ENCODE measurements around the gene CD44. TPM values are rescaled to one million over a fixed set of nuclear protein-coding genes. Genes with fewer than 3 reads are reported as not detected.

CD44 gene
- total RNA-seq, 2 experiments from 2014 or later, result 518 to 534 TPM

DNA sequence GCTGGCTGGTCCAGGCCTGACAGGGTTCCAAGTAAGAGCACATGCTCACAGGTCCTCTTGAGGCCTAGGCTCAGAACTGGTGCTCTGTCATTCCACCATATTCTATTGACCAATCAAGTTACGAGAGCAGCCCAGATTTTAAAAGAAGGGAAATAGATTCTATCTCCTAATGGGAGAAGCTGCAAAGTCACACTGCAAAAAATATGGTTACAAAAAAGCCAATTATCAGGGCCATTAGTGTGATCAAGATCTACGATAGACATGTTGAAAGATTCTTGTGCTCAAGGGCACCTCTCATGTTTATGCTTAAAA is 96.1 kb downstream of the CD44 start:
- CTCF ChIA-PET, result interaction anchor here (1.3 kb wide), 2 partner anchors 16 to 57 kb away, joined by 3 read pairs; no protein-coding TSS in a partner anchor
- H3K27me3 Mint-ChIP-seq, result peaks cover 8% of the 10 kb centered on the region
- POLR2A ChIA-PET, result no interaction called here
- H3K9me3 Mint-ChIP-seq, result peaks cover 41% of the 10 kb centered on the region
- no peak for DNase-seq
- peak overlapping the region; percentile 84 for H3K27ac Mint-ChIP-seq
- peaks cover 61% of the 10 kb centered on the region for H3K4me1 Mint-ChIP-seq
- H3K36me3 Mint-ChIP-seq (ENCODE audit: low read depth), result peaks cover 58% of the 10 kb centered on the region
- no peak overlapping the region for H3K4me3 Mint-ChIP-seq

DNA sequence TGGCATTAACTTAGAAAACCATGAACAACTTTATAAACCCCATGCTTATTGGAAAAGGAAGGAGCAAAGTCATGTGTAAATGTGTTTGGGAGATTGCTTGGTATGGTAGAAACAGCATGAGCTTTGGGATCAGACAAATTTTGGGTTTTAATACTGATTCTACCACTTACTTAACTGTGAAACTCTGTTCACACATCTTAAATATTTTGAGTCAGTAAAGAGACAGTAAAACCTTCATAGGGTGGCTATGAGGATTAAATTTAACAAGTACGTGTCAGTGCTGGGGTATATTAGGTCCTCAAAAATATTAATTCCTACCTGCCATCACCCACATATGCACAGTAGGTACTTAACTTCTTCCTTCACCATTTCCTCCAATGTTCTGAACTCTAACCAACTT is 96.5 kb downstream of the CD44 start:
- Mint-ChIP-seq H3K27ac (peak overlapping the region; percentile 84), H3K36me3 (ENCODE audit: low read depth) (peaks cover 54% of the 10 kb centered on the region), H3K4me3 (peak overlapping the region; percentile 5), H3K27me3 (peaks cover 8% of the 10 kb centered on the region), H3K4me1 (peaks cover 61% of the 10 kb centered on the region), H3K9me3 (peaks cover 39% of the 10 kb centered on the region)
- POLR2A ChIA-PET, result no interaction called here
- DNase-seq, result no peak
- CTCF ChIA-PET, result interaction anchor here (0.7 to 1.4 kb wide), 10 partner anchors 10 to 235 kb away, joined by 3 to 7 read pairs (median 3); no protein-coding TSS in a partner anchor

DNA sequence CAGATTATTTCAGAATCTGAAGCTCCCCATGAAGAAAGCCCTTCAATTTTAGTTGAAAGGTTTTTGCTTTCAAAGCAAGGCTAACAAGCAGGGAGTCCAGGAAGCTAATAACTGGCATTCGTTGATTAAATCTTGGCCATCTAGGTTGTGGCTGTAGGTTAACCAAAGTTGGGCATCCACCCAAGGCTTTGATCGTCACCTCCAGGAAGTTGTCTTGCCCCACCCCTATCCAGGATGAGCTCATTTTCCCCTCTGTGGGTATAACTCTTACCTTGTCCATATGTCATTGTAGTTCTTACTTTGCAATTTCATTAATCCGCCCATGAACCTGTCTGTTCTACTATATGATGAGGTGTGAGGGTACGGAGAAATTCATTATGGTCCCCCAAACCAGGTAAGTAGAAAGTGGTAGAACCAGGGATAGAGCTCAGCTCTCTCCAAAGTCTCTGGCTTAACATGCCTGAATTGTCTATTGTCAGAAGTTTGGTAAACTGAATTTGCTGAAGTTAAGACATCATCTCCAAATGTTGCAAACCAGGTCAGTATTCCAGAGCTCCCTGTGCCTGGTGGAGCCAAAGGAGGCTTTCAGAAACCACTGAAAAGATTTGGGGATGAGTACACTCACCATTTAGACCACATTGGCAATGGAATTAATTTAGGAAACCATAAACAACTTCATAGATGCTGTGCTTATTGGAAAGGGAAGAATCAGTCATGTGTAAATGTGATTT is 97.1 kb downstream of the CD44 start:
- peak; percentile 78 for DNase-seq
- H3K36me3 Mint-ChIP-seq (ENCODE audit: low read depth), result peaks cover 49% of the 10 kb centered on the region
- peak overlapping the region; percentile 5 for H3K4me3 Mint-ChIP-seq
- peaks cover 36% of the 10 kb centered on the region for H3K9me3 Mint-ChIP-seq
- CTCF ChIA-PET, result interaction anchor here (0.7 to 1.4 kb wide), 11 partner anchors 10 to 236 kb away, joined by 3 to 7 read pairs (median 3); no protein-coding TSS in a partner anchor
- POLR2A ChIA-PET, result interaction anchor here (0.6 kb wide), 1 partner anchor 319 kb away, joined by 4 read pairs; the partner anchor contains the start of gene PDHX
- peak overlapping the region; percentile 84 for H3K27ac Mint-ChIP-seq
- peaks cover 8% of the 10 kb centered on the region for H3K27me3 Mint-ChIP-seq
- peaks cover 62% of the 10 kb centered on the region for H3K4me1 Mint-ChIP-seq

DNA sequence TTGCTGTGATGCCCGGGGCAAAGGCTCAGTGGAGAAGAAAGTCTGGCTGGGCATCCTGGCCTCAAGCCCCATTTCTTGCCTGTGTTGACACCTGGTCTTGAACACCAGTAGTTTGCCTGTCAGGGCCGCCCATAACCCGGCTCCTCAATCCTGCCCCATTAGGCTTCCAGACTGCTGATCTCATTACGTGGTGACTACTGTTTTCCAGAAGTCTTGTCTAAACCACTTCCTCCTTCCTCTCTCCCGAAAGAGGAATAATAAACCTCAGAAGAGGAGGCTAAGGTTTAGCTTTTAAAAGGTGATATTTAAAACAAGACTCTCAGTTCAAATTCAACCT is 97.7 kb downstream of the CD44 start:
- ChIA-PET POLR2A (interaction anchor here (0.6 kb wide), 1 partner anchor 320 kb away, joined by 4 read pairs; the partner anchor contains the start of gene PDHX), CTCF (interaction anchor here (0.7 to 1.9 kb wide), 7 partner anchors 9 to 192 kb away, joined by 3 to 8 read pairs (median 5); no protein-coding TSS in a partner anchor)
- Mint-ChIP-seq H3K9me3 (peaks cover 35% of the 10 kb centered on the region), H3K4me3 (peak overlapping the region; percentile 5), H3K36me3 (ENCODE audit: low read depth) (peaks cover 46% of the 10 kb centered on the region), H3K27ac (peak overlapping the region; percentile 84), H3K27me3 (peaks cover 8% of the 10 kb centered on the region), H3K4me1 (peaks cover 65% of the 10 kb centered on the region)
- DNase-seq, result peak; percentile 11

DNA sequence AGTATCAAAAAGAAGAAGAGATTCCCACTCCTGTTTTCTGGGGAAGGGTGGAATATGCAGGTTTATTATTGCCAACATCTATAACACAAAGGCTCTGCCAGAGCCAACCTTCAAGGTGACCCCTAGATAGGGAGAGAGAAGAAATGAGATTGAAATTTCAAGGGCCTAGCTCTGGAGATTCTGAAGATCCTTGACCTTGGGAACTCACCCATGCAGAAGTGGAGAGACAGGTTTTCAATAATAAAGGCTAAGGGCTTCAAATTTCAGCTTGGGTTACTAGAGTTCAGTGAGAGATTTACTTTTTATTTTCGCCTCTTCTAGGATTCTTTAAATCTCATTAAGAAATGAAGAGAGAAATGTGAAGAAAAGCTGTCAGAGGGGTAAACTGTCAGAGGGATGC is 98.4 kb downstream of the CD44 start:
- ChIA-PET CTCF (interaction anchor here (0.5 to 1.9 kb wide), 6 partner anchors 9 to 229 kb away, joined by 3 to 8 read pairs (median 3); no protein-coding TSS in a partner anchor), POLR2A (interaction anchor here (0.6 kb wide), 2 partner anchors 230 to 458 kb away, joined by 3 to 8 read pairs; no protein-coding TSS in a partner anchor)
- H3K4me1 Mint-ChIP-seq, result peaks cover 71% of the 10 kb centered on the region
- peaks cover 33% of the 10 kb centered on the region for H3K9me3 Mint-ChIP-seq
- no peak for DNase-seq
- H3K27me3 Mint-ChIP-seq, result peaks cover 8% of the 10 kb centered on the region
- peaks cover 39% of the 10 kb centered on the region for H3K36me3 Mint-ChIP-seq (ENCODE audit: low read depth)
- no peak overlapping the region for H3K4me3 Mint-ChIP-seq
- H3K27ac Mint-ChIP-seq, result no peak overlapping the region

DNA sequence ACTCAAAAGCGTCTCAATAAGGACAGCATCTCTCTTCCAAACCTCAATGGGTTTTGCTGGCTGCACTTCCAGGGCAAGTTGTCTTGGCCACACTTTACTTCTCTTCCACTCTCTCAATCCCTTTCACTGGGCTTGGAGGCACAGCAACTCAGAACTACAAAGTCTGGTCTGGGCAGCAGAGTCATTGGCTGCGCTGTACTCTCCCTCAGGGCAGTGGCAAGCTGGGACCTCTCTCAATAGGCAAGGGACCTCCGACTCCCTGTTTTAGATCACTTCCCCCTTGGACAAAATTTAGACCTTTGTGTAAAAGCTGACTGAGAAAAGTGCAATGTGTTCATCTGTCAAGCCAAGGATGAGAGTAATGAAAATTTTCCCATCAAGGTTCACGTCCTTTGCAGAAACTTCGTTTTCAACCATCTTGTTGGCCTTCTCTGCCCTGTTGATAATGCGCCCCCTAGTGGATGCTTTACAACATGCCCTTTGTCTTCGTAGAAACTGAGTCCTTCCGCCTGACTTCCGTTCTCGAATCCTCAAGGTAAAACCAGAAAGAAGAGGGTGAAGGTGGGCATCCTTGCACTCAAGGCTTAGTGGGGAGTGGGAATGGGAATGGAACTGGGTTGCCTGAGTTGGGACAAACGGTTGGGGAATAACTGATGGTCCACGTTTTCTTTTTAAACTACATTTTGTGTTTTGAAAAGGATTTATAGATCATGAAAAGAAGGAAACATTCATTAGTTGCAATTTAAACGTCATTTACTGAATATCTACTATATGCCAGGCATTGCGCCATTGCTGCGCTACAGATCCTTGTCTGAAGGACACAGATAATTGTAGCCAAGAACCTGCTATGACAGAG is 99.1 kb downstream of the CD44 start:
- Mint-ChIP-seq H3K27me3 (peaks cover 8% of the 10 kb centered on the region), H3K4me1 (peaks cover 75% of the 10 kb centered on the region)

DNA sequence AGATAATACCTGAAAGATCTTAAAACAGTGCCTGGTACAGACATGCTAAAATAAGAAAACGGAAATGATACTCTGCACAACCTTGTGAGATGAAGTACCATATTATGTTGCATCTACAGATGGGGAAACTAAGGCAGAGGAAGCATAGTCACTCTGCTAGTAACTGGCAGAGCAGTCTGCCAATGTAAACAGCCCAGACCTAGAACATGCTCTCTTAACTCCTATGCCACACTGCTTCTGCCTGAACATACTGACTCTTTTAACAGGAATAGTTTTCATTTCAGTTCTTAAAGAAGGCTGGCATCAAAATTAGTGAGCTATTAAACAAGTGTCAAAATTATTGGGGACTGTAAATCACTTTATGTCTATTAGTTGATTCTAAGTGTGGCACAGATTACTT is 99.9 kb downstream of the CD44 start:
- peaks cover 74% of the 10 kb centered on the region for H3K4me1 Mint-ChIP-seq
- CTCF ChIA-PET, result interaction anchor here (0.7 to 1.5 kb wide), 7 partner anchors 8 to 152 kb away, joined by 3 to 4 read pairs (median 3); no protein-coding TSS in a partner anchor
- peaks cover 28% of the 10 kb centered on the region for H3K9me3 Mint-ChIP-seq
- no peak overlapping the region for H3K4me3 Mint-ChIP-seq
- no peak for DNase-seq
- no peak overlapping the region for H3K27ac Mint-ChIP-seq
- H3K27me3 Mint-ChIP-seq, result peaks cover 8% of the 10 kb centered on the region
- POLR2A ChIA-PET, result no interaction called here
- peaks cover 28% of the 10 kb centered on the region for H3K36me3 Mint-ChIP-seq (ENCODE audit: low read depth)

More for the DNA sequence above, 99.1 kb downstream of the CD44 start:
- ChIA-PET CTCF (interaction anchor here (0.7 to 1.9 kb wide), 10 partner anchors 7 to 230 kb away, joined by 3 to 8 read pairs (median 3); no protein-coding TSS in a partner anchor), POLR2A (interaction anchor here (0.6 kb wide), 1 partner anchor 230 kb away, joined by 8 read pairs; no protein-coding TSS in a partner anchor)
- Mint-ChIP-seq H3K36me3 (ENCODE audit: low read depth) (peaks cover 33% of the 10 kb centered on the region), H3K9me3 (peaks cover 30% of the 10 kb centered on the region), H3K27ac (peak overlapping the region; percentile 68), H3K4me3 (no peak overlapping the region)
- peak; percentile 76 for DNase-seq

DNA sequence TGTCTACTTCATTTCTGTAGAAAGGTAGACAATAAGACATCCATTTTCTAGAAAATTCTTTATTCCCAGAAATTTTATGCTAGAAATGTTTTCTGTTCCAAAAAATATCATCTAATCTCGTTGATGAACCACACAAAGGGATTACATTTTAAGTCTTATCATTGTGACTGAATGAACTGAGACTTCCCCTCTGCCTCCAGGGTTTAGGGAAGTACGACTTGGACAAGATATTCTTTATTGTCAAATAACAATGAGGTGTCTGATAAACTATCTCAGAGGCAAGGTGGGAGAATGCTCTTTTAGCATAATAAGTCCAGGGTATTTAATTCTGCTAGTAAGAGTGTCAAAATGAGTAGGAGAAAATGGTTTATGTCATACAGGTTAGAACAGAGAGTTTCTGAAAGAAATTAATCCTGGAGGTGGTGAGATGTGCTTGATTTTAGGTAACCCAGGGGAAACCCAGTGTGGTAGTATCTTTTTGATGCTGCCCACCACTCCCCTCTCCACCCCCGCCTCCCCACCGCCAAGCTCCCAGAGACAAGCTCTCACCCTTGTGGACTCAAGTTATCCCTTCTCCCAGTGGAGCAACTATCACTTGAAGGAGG is 100.6 kb downstream of the CD44 start:
- Mint-ChIP-seq H3K9me3 (peaks cover 27% of the 10 kb centered on the region), H3K4me3 (no peak overlapping the region), H3K27ac (no peak overlapping the region), H3K4me1 (peaks cover 67% of the 10 kb centered on the region), H3K27me3 (peaks cover 8% of the 10 kb centered on the region), H3K36me3 (ENCODE audit: low read depth) (peaks cover 21% of the 10 kb centered on the region)
- ChIA-PET POLR2A (no interaction called here), CTCF (interaction anchor here (0.9 to 1.5 kb wide), 4 partner anchors 9 to 152 kb away, joined by 3 to 4 read pairs (median 3); no protein-coding TSS in a partner anchor)
- no peak for DNase-seq

DNA sequence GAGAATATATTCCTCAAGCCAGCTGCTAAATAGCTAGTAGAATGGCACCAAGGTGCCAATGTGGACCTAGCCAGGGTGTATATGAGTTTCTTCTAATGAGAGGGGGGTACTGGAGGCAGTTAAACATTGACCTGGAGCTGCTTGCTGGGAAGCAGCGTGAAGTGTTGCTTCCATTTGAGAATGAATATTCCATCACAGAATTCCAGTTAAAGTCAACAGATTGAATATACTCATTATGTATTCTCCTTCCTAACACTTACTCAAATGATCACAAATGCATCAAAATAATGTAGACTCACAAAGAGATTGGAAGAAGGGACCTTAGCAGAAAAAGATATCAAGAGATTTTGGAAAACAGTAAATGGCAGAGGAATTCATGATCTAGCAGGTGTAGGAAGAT is 102.1 kb downstream of the CD44 start:
- Mint-ChIP-seq H3K4me1 (peaks cover 55% of the 10 kb centered on the region), H3K9me3 (peaks cover 20% of the 10 kb centered on the region), H3K27me3 (peaks cover 8% of the 10 kb centered on the region), H3K27ac (peak overlapping the region; percentile 54), H3K36me3 (ENCODE audit: low read depth) (peaks cover 18% of the 10 kb centered on the region), H3K4me3 (no peak overlapping the region)
- ChIA-PET POLR2A (no interaction called here), CTCF (interaction anchor here (0.6 to 1.1 kb wide), 2 partner anchors 13 to 108 kb away, joined by 3 to 4 read pairs; no protein-coding TSS in a partner anchor)
- no peak for DNase-seq

DNA sequence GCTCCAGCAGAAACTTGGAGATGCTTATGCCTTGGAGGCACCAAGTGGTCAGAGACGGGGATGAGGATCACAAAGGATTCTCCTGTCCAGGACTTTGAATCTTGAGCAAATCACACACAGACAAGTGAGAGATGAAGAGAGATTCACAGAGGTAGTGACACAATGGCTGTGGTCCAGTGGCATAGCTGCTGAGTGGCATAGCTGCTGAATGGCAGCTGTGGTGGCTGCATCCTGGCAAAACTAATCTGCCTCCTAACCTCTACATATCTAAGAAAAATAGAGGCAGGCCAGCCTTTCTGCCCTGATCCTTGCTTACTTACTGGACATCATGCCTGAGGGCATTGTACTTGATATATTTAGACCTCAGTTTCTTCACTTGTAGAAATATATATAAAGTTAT is 102.6 kb downstream of the CD44 start:
- no peak overlapping the region for H3K27ac Mint-ChIP-seq
- CTCF ChIA-PET, result interaction anchor here (0.6 to 1.1 kb wide), 3 partner anchors 14 to 245 kb away, joined by 3 to 4 read pairs (median 3); no protein-coding TSS in a partner anchor
- POLR2A ChIA-PET, result no interaction called here

DNA sequence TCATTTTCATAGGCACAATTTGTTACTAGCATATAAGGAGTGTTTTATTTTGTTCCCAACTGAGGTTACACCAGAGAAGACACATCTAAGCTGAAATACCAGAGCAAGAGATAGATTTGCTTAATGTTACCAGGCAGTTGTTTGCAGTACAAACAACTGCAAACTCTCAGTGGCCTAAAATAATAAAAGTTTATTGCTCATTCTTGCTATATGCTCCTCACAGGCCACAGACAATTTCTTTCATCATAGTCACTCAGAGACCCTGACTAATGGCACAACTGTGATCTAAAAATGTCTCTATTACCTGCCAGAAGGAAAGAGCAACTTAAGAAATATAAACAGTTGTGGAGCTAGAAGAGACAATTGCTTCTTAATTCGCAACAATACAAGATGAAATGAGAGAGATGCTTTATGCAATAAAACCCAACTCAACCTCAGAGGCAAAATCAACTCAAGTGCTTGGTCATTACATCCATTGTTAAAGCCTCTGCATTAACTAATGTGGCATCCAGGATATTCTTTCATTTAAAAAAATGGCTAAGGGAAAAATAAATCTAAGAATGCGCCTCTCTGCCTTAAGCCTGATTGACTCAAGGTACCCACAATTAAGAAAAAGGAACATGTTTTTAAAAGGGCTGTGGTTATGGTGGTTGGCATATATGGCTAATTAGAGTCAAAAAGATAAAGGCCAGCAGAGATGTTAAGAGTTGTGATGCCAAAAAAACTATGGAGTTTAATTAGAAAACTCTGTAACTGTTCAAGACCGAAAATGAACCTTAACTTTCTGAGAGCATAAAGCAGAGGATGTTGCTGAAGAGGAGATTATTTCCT is 103.7 kb downstream of the CD44 start:
- Mint-ChIP-seq H3K4me3 (no peak overlapping the region), H3K36me3 (ENCODE audit: low read depth) (peaks cover 19% of the 10 kb centered on the region), H3K9me3 (peaks cover 19% of the 10 kb centered on the region), H3K4me1 (peaks cover 53% of the 10 kb centered on the region), H3K27me3 (peaks cover 8% of the 10 kb centered on the region), H3K27ac (no peak overlapping the region)
- ChIA-PET CTCF (interaction anchor here (0.9 kb wide), 1 partner anchor 67 kb away, joined by 5 read pairs; no protein-coding TSS in a partner anchor), POLR2A (no interaction called here)
- no peak for DNase-seq

More for the DNA sequence above, 102.6 kb downstream of the CD44 start:
- DNase-seq, result no peak
- H3K9me3 Mint-ChIP-seq, result peaks cover 21% of the 10 kb centered on the region
- H3K27me3 Mint-ChIP-seq, result peaks cover 8% of the 10 kb centered on the region
- no peak overlapping the region for H3K4me3 Mint-ChIP-seq
- H3K36me3 Mint-ChIP-seq (ENCODE audit: low read depth), result peaks cover 16% of the 10 kb centered on the region
- H3K4me1 Mint-ChIP-seq, result peaks cover 53% of the 10 kb centered on the region

Data from activated CD4-positive, alpha-beta T cell treated with anti-CD3 and anti-CD28 coated beads, Interleukin-2, amount 10 ng/mL, durations not matched to agents 7 days and 5 days (primary cell).